Mammary epithelial cell (primary cell): ENCODE data around the gene BRMS1.

ENCODE experiments used
- CTCF ChIP-seq, 2 donors: IDR thresholded peaks in 1 of 2; conservative IDR thresholded peaks in 1 of 2; 2 replicates each; pipeline ENCODE4 v1.5.1; 2011 to 2012; ENCODE audit warnings: inconsistent platforms in 2 of 2, low read length in 2 of 2, mild to moderate bottlenecking in 2 of 2, control low read depth in 1 of 2, low read depth in 1 of 2; ENCODE audit not compliant: insufficient read depth in 1 of 2; ENCODE audit errors: extremely low read depth in 1 of 2
- EZH2 ChIP-seq: IDR thresholded peaks from 2 replicates; pipeline ENCODE4 v1.6.1; 2012; ENCODE audit warnings: low read length, inconsistent platforms, borderline replicate concordance

DNA sequence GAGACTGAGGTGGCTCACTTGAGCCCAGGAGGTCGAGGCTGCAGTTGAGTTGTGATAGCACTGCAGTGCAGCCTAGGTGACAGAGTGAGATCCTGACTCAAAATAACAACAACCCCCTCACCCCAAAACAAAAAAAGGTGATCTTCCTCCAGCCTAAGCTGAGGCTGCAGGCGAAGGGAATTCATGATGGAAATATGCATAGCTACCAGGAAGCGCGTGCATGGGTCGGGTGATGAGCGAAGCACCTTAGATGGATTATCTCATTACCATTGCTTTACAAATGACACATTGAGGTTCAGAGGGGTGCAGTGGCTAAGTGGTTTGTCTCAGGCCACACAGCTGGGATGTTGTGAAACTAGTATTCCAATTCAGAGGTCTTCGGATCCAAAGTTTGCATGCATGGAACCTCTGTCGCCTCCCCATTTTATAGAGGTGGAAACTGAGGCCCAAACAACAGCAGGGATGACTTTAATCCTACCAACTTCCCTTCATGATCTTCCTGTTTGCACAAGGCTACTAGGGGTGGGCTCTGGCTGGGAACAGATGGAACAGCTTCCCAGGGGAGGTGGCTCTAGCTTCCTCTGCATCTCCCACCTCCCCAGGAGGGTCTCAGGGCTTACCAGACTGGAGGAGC lies 22.1 kb upstream of the BRMS1 start:
- TF ChIP-seq CTCF (conservative IDR thresholded peaks at IDR 0.05 in 1 of 2, IDR thresholded peaks at IDR 0.05 in 1 of 2; ENCODE audit: extremely low read depth in 1 of 2, insufficient read depth in 1 of 2, low read depth in 1 of 2, low read length in 2 of 2) (no peak), EZH2 (no peak)
